Nephron (organoid): ENCODE results near the gene CPT1A.
A peak's percentile ranks its signal among the peaks of the same experiment; 100 is the strongest.
"Not testable (repeated sequence)": the region's sequence is repeated elsewhere in the genome, so short reads cannot be mapped to it uniquely, and the experiment has no call there.

Experiments used
- H3K27ac Mint-ChIP-seq, 3 experiments: 2 replicates each; pipeline ENCODE4 v1.8.0; 2020; ENCODE audit warnings: mixed read lengths in 3 of 3, mild to moderate bottlenecking in 2 of 3, moderate library complexity in 1 of 3
- H3K27me3 Mint-ChIP-seq: 2 replicates; pipeline ENCODE4 v1.8.0; 2021; ENCODE audit warnings: low read depth, mild to moderate bottlenecking, moderate library complexity, mixed read lengths
- H3K36me3 Mint-ChIP-seq: 2 replicates; pipeline ENCODE4 v1.8.0; 2020; ENCODE audit warnings: low read depth, mixed read lengths
- H3K4me1 Mint-ChIP-seq: 2 replicates; pipeline ENCODE4 v1.8.0; 2020; ENCODE audit warnings: mixed read lengths
- H3K4me3 Mint-ChIP-seq, 3 experiments: 2 replicates each; pipeline ENCODE4 v1.8.0; 2020; ENCODE audit warnings: mild to moderate bottlenecking in 3 of 3, mixed read lengths in 3 of 3, moderate library complexity in 2 of 3
- H3K9me3 Mint-ChIP-seq: 2 replicates; pipeline ENCODE4 v1.8.0; 2020; ENCODE audit warnings: mixed read lengths
- CTCF ChIP-seq, 3 experiments: fragments of 200-600 bp; sonication (generic); IDR thresholded peaks; one replicate each; pipeline ENCODE4 v1.5.0; 2021; ENCODE audit warnings: antibody characterized with exemption in 3 of 3; ENCODE audit not compliant: unreplicated experiment in 3 of 3

CPT1A gene

GRCh38 chr11:68841718-68842426 is at the start of gene CPT1A:
Gene CPT1A, minus strand, starts transcription at chr11:68841916. Its CDS starts 26,442 bp downstream, at chr11:68815474.
- H3K27me3 Mint-ChIP-seq = peaks cover 56% of the 10 kb centered on the region
- no peaks in the 10 kb centered on the region for H3K9me3 Mint-ChIP-seq
- H3K4me1 Mint-ChIP-seq = peaks cover 52% of the 10 kb centered on the region
- H3K36me3 Mint-ChIP-seq = no peaks in the 10 kb centered on the region
- peak within 1 kb of the TSS; percentile 84 to 91 (median 88) for H3K4me3 Mint-ChIP-seq
- peak within 1 kb of the TSS; percentile 86 to 98 (median 96) for H3K27ac Mint-ChIP-seq
- TF ChIP-seq CTCF (IDR thresholded peaks at IDR 0.05; ENCODE audit: unreplicated experiment in 3 of 3) = no peak

GRCh38 chr11:68890490-68891231 is 48.9 kb upstream of the CPT1A start:
- H3K36me3 Mint-ChIP-seq = peaks cover 32% of the 10 kb centered on the region
- peak overlapping the region; percentile 71 to 96 (median 93) for H3K27ac Mint-ChIP-seq
- no peaks in the 10 kb centered on the region for H3K27me3 Mint-ChIP-seq
- no peaks in the 10 kb centered on the region for H3K9me3 Mint-ChIP-seq
- peak overlapping the region; percentile 38 to 69 (median 56) for H3K4me3 Mint-ChIP-seq
- peaks cover 25% of the 10 kb centered on the region for H3K4me1 Mint-ChIP-seq
- no peak for TF ChIP-seq CTCF (IDR thresholded peaks at IDR 0.05; ENCODE audit: unreplicated experiment in 3 of 3)

- Mint-ChIP-seq H3K27ac (peak overlapping the region; percentile 71 to 96 (median 93)), H3K9me3 (no peaks in the 10 kb centered on the region)
Measured at GRCh38 chr11:68889948-68890446, 48.3 kb upstream of the CPT1A start.

GRCh38 chr11:68884827-68885226 is 43.1 kb upstream of the CPT1A start:
- peaks cover 21% of the 10 kb centered on the region for H3K36me3 Mint-ChIP-seq
- not testable (repeated sequence) for H3K27ac Mint-ChIP-seq, H3K9me3 Mint-ChIP-seq, H3K4me3 Mint-ChIP-seq, H3K27me3 Mint-ChIP-seq, H3K4me1 Mint-ChIP-seq

More at GRCh38 chr11:68889948-68890446, 48.3 kb upstream of the CPT1A start:
- Mint-ChIP-seq H3K4me1 (peaks cover 25% of the 10 kb centered on the region), H3K27me3 (no peaks in the 10 kb centered on the region), H3K4me3 (peak overlapping the region in 2 of 3 experiments; percentile 12 to 42), H3K36me3 (peaks cover 32% of the 10 kb centered on the region)
- peak; percentile 31 to 50 (median 41) for TF ChIP-seq CTCF (IDR thresholded peaks at IDR 0.05; ENCODE audit: unreplicated experiment in 3 of 3)

- TF ChIP-seq CTCF (IDR thresholded peaks at IDR 0.05; ENCODE audit: unreplicated experiment in 3 of 3) = no peak
- H3K4me1 Mint-ChIP-seq = no peaks in the 10 kb centered on the region
- no peak overlapping the region for H3K27ac Mint-ChIP-seq
- H3K9me3 Mint-ChIP-seq = no peaks in the 10 kb centered on the region
- H3K36me3 Mint-ChIP-seq = peaks cover 25% of the 10 kb centered on the region
- no peaks in the 10 kb centered on the region for H3K27me3 Mint-ChIP-seq
- H3K4me3 Mint-ChIP-seq = no peak overlapping the region
Measured at GRCh38 chr11:68882391-68882790, 40.7 kb upstream of the CPT1A start.

- Mint-ChIP-seq H3K27me3 (no peaks in the 10 kb centered on the region), H3K4me1 (no peaks in the 10 kb centered on the region), H3K36me3 (peaks cover 20% of the 10 kb centered on the region), H3K27ac (no peak overlapping the region), H3K4me3 (no peak overlapping the region), H3K9me3 (no peaks in the 10 kb centered on the region)
- no peak for TF ChIP-seq CTCF (IDR thresholded peaks at IDR 0.05; ENCODE audit: unreplicated experiment in 3 of 3)
Measured at GRCh38 chr11:68881320-68881719, 39.6 kb upstream of the CPT1A start.
